Endothelial cell (in vitro differentiated cells): ENCODE measurements around the gene MRPS2. TPM values are rescaled to one million over a fixed set of nuclear protein-coding genes. Genes with fewer than 3 reads are reported as not detected.

Source experiments
- DNase-seq: peaks from one replicate; pipeline ENCODE4 v3.0.0; 2021; ENCODE audit warnings: low spot score
- H3K27ac Mint-ChIP-seq: one replicate; pipeline ENCODE4 v1.8.0; 2021; ENCODE audit warnings: mixed read lengths, inconsistent platforms; ENCODE audit not compliant: unreplicated experiment
- H3K27me3 Mint-ChIP-seq: one replicate; pipeline ENCODE4 v1.8.0; 2021; ENCODE audit warnings: mild to moderate bottlenecking, moderate library complexity, mixed read lengths, inconsistent platforms; ENCODE audit not compliant: unreplicated experiment
- H3K36me3 Mint-ChIP-seq: one replicate; pipeline ENCODE4 v1.8.0; 2021; ENCODE audit warnings: mild to moderate bottlenecking, low read depth, mixed read lengths, inconsistent platforms; ENCODE audit not compliant: unreplicated experiment
- H3K4me1 Mint-ChIP-seq: one replicate; pipeline ENCODE4 v1.8.0; 2021; ENCODE audit warnings: mild to moderate bottlenecking, mixed read lengths, inconsistent platforms; ENCODE audit not compliant: unreplicated experiment
- H3K4me3 Mint-ChIP-seq: one replicate; pipeline ENCODE4 v1.8.0; 2021; ENCODE audit warnings: mild to moderate bottlenecking, mixed read lengths, inconsistent platforms; ENCODE audit not compliant: unreplicated experiment
- H3K9me3 Mint-ChIP-seq: one replicate; pipeline ENCODE4 v1.8.0; 2021; ENCODE audit warnings: mixed read lengths, inconsistent platforms; ENCODE audit not compliant: unreplicated experiment
- total RNA-seq: library from RNA; stranded (reverse); fragmentation: NEBNext Ultra II Directional; extraction: Animal tissue kit (Norgen Biotek cat#: 25700); gene quantifications from one replicate; pipeline ENCODE4 v1.2.1, GENCODE V29; 2021; ENCODE audit not compliant: unreplicated experiment
- TF ChIP-seq, protein P1 (sequence below): fragments of 200-600 bp; sonication (generic); IDR thresholded peaks from one replicate; pipeline ENCODE4 v1.5.0; 2021; ENCODE audit warnings: antibody characterized with exemption; ENCODE audit not compliant: unreplicated experiment

The MRPS2 gene
- total RNA-seq, 1 donor from 2014 or later: 42.8 TPM

GRCh38 chr9:135476561-135477355 is 23.7 kb upstream of the MRPS2 start:
- Mint-ChIP-seq H3K9me3 (no peaks in the 10 kb centered on the region), H3K4me1 (no peaks in the 10 kb centered on the region), H3K4me3 (no peak overlapping the region), H3K36me3 (no peaks in the 10 kb centered on the region), H3K27me3 (peaks cover 8% of the 10 kb centered on the region), H3K27ac (no peak overlapping the region)
- DNase-seq: no peak
- TF ChIP-seq, protein P1, sequence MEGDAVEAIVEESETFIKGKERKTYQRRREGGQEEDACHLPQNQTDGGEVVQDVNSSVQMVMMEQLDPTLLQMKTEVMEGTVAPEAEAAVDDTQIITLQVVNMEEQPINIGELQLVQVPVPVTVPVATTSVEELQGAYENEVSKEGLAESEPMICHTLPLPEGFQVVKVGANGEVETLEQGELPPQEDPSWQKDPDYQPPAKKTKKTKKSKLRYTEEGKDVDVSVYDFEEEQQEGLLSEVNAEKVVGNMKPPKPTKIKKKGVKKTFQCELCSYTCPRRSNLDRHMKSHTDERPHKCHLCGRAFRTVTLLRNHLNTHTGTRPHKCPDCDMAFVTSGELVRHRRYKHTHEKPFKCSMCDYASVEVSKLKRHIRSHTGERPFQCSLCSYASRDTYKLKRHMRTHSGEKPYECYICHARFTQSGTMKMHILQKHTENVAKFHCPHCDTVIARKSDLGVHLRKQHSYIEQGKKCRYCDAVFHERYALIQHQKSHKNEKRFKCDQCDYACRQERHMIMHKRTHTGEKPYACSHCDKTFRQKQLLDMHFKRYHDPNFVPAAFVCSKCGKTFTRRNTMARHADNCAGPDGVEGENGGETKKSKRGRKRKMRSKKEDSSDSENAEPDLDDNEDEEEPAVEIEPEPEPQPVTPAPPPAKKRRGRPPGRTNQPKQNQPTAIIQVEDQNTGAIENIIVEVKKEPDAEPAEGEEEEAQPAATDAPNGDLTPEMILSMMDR: no peak

- Mint-ChIP-seq H3K9me3 (no peaks in the 10 kb centered on the region), H3K4me1 (no peaks in the 10 kb centered on the region), H3K27me3 (peaks cover 8% of the 10 kb centered on the region), H3K4me3 (peak overlapping the region; percentile 90), H3K36me3 (no peaks in the 10 kb centered on the region), H3K27ac (no peak overlapping the region)
- TF ChIP-seq, protein P1: no peak
- DNase-seq: no peak
Observed at GRCh38 chr9:135478191-135478590, 22.3 kb upstream of the MRPS2 start.

GRCh38 chr9:135478829-135479468 is 21.5 kb upstream of the MRPS2 start:
- Mint-ChIP-seq H3K36me3 (peaks cover 3% of the 10 kb centered on the region), H3K27me3 (peaks cover 8% of the 10 kb centered on the region), H3K27ac (no peak overlapping the region), H3K9me3 (no peaks in the 10 kb centered on the region), H3K4me3 (peak overlapping the region; percentile 90), H3K4me1 (no peaks in the 10 kb centered on the region)
- DNase-seq: peak; percentile 37
- TF ChIP-seq, protein P1: no peak

GRCh38 chr9:135479469-135480052 is 20.9 kb upstream of the MRPS2 start, which contains the start of gene PPP1R26:
TSS of gene PPP1R26 (plus strand) at chr9:135479782. CDS start at chr9:135484511, 4,729 bp downstream.
- Mint-ChIP-seq H3K4me1 (no peaks in the 10 kb centered on the region), H3K9me3 (no peaks in the 10 kb centered on the region), H3K27me3 (peaks cover 8% of the 10 kb centered on the region), H3K4me3 (peak within 1 kb of the TSS; percentile 90), H3K27ac (no peak within 1 kb of the TSS), H3K36me3 (peaks cover 3% of the 10 kb centered on the region)
- no peak for DNase-seq
- TF ChIP-seq, protein P1: no peak
